Pancreas (tissue), 10 donors: Measurements from ENCODE around the gene FAM241A. TPM values are rescaled to one million over a fixed set of nuclear protein-coding genes. Genes with fewer than 3 reads are reported as not detected.
A peak's percentile ranks its signal among the peaks of the same experiment; 100 is the strongest.

Experiments
- ATAC-seq, 4 donors: fragments of 200-7000 bp; cut with Tn5 transposase; one replicate each; pipeline versions ENCODE4 v1.8.0 to v1.9.1; 2020; ENCODE audit warnings: mild to moderate bottlenecking in 4 of 4, moderate library complexity in 4 of 4
- DNase-seq, 6 donors: peaks; one replicate each; pipeline ENCODE4 v3.0.0-alpha.2; 2020
- FAIRE-seq: peaks from 2 replicates; lab custom pipeline; 2012; peaks lifted over from hg19 to GRCh38; lab: Jason Lieb, UNC
- H3K27ac ChIP-seq, 4 donors: fragments of 200-600 bp; sonication (generic); 1 replicate in 3 of 4; 2 replicates in 1 of 4; pipeline versions ENCODE4 v1.5.0 to v1.8.0; 2020
- H3K27me3 ChIP-seq, 4 donors: fragments of 200-600 bp; one replicate each; pipeline ENCODE4 v1.8.0; 2021
- H3K36me3 ChIP-seq, 3 donors: fragments of 200-600 bp; sonication (generic) in 1 of 3; one replicate each; pipeline versions ENCODE4 v1.5.0 to v1.8.0; 2020 to 2021
- H3K4me1 ChIP-seq, 3 donors: fragments of 200-600 bp; one replicate each; pipeline ENCODE4 v1.8.0; 2021
- H3K4me3 ChIP-seq, 4 donors: fragments of 200-600 bp; sonication (generic) in 2 of 4; one replicate each; pipeline versions ENCODE4 v1.5.0 to v1.8.0; 2020 to 2021
- H3K9me3 ChIP-seq, 4 donors: fragments of 200-600 bp; one replicate each; pipeline ENCODE4 v1.8.0; 2021
- CTCF ChIP-seq, 4 donors: fragments of 200-600 bp; sonication (generic) in 3 of 4; IDR thresholded peaks; one replicate each; pipeline versions ENCODE4 v1.5.0 to v1.8.0; 2021; ENCODE audit warnings: antibody characterized with exemption in 4 of 4
- WGBS, 2 donors: extraction: QIAGEN DNeasy Blood & Tissue Kit; methylation state at CpG; one replicate each; pipeline ENCODE4 v1.1.7; 2013; 5-methylcytosine and 5-hydroxymethylcytosine counted together
- intact Hi-C, 3 donors: fragments of 100-400 bp; cut with DNase I; formaldehyde crosslinking; loops; one replicate each; pipeline versions ENCODE4 v1.11.1 to v1.14.2; 2022
- polyA plus RNA-seq, 2 donors: library from polyadenylated mRNA; stranded (reverse); fragments of 200-250 nt; gene quantifications; one replicate each; pipeline ENCODE4 v1.2.3, GENCODE V29; 2013
- total RNA-seq, 6 donors: library from RNA; stranded (reverse); fragmentation: NEBNext Ultra II Directional in 4 of 6; extraction: Animal tissue kit (Norgen Biotek cat#: 25700) in 4 of 6; gene quantifications; one replicate each; pipeline versions ENCODE4 v1.2.1 to v1.2.4, GENCODE V29; 2021 to 2023
- donor health status: healthy with polysubstance abuse.
- donor health status: DM: no; HTN: no; CAD: no; lungs with moderate emphysema.
- donor health status: DM: no; HTN: no; CAD: no.
- donor health status: control.
- donor health status: control.
- donor health status: Bipolar disorder and iron deficiency.
- donor health status: DM: yes; HTN: yes; CAD: no.
- donor health status: DM: no; HTN: no; CAD: no.
- donor health status: DM: no; HTN: no; CAD: no.
- donor health status: DM: yes; HTN: yes; CAD: no.

The FAM241A gene
- total and polyA plus RNA-seq, 8 donors, result 0.51 to 1.4 (median 0.93) TPM

GRCh38 chr4:112142182-112142581, 3.1 kb upstream of the FAM241A start:
- intact Hi-C loops, result no loop called here
- no peaks in the 10 kb centered on the region for H3K27me3 ChIP-seq
- no peaks in the 10 kb centered on the region for H3K36me3 ChIP-seq
- no peaks in the 10 kb centered on the region for H3K9me3 ChIP-seq
- DNase-seq (no peak), FAIRE-seq (no peak), ATAC-seq (no peak)
- no peak overlapping the region for H3K4me3 ChIP-seq
- H3K4me1 ChIP-seq, result peaks cover 0 to 9% (median 0%) of the 10 kb centered on the region in 3 donors
- WGBS, 2 donors, result 83 to 87% methylated on average over 2 of the region's 2 CpGs
- H3K27ac ChIP-seq, result no peak overlapping the region
- no peak for TF ChIP-seq CTCF (IDR thresholded peaks at IDR 0.05)

GRCh38 chr4:112143781-112144180, 1.5 kb upstream of the FAM241A start:
- no peak for FAIRE-seq
- Histone ChIP-seq H3K9me3 (no peaks in the 10 kb centered on the region), H3K4me1 (peaks cover 0 to 10% (median 0%) of the 10 kb centered on the region in 3 donors), H3K4me3 (no peak overlapping the region), H3K27ac (no peak overlapping the region), H3K27me3 (no peaks in the 10 kb centered on the region), H3K36me3 (no peaks in the 10 kb centered on the region)
- TF ChIP-seq CTCF (IDR thresholded peaks at IDR 0.05), result no peak
- DNase-seq, result no peak
- no peak for ATAC-seq
- WGBS, 2 donors, result 90 to 94% methylated on average over 3 of the region's 3 CpGs
- intact Hi-C loops, result no loop called here

DNA sequence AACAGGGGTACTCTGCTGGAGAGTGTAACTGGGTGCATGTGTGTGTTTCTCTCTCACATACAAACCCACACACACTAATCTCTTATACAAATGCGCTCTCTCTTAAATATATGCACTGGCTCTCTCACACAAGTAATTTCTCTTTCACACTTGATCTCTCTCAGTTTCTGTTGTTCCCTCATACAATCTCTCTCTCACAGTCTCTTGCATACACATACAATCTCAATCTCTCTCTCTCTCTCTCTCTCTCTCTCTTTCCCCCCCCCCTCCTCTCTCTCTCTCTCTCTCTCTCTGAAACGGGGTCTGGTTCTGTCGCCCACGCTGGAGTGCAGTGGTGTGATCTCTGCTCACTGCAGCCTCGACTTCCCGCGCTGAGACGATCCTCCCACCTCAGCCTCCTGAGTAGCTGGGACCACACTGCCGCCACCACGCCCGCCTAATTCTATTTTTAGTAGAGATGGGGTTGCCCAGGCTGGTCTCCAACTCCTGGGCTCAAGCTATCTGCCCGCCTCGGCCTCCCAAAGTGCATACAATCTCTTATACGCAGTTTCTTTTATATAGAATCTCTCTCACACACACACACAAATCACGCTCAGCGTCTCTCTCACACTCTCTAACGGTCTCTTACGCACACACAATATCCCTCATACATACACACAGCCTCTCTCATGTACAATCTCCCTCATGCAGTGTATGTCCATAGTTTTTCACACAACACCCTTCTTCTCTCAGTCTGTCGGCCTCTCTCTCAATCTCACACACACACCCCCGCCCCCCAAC, 518 bp upstream of the FAM241A start:
- intact Hi-C loops, result no loop called here
- DNase-seq (peak in 2 of 6 donors; percentile 22 to 43), ATAC-seq (peak in 1 of 4 donors; percentile 28), FAIRE-seq (no peak)
- Histone ChIP-seq H3K27ac (peak overlapping the region in 1 of 4 donors; percentile 69), H3K27me3 (no peaks in the 10 kb centered on the region), H3K36me3 (no peaks in the 10 kb centered on the region), H3K4me1 (peaks cover 0 to 10% (median 0%) of the 10 kb centered on the region in 3 donors), H3K4me3 (peak overlapping the region in 3 of 4 donors; percentile 46 to 70 (median 67)), H3K9me3 (no peaks in the 10 kb centered on the region)
- 51 to 59% methylated on average over 20 of the region's 20 CpGs for WGBS, 2 donors
- TF ChIP-seq CTCF (IDR thresholded peaks at IDR 0.05), result no peak

GRCh38 chr4:112145790-112146501, 692 bp downstream of the FAM241A start:
- WGBS, 2 donors, result 0 to 1% methylated on average over 50 to 53 of the region's 53 CpGs
- H3K36me3 ChIP-seq, result no peaks in the 10 kb centered on the region
- ATAC-seq (peak; percentile 17 to 65 (median 52)), FAIRE-seq (peak; percentile 49), DNase-seq (peak; percentile 16 to 71 (median 42))
- TF ChIP-seq CTCF (IDR thresholded peaks at IDR 0.05), result no peak
- no peaks in the 10 kb centered on the region for H3K27me3 ChIP-seq
- no peaks in the 10 kb centered on the region for H3K9me3 ChIP-seq
- peak overlapping the region; percentile 55 to 80 (median 64) for H3K27ac ChIP-seq
- H3K4me1 ChIP-seq, result peaks cover 0 to 10% (median 0%) of the 10 kb centered on the region in 3 donors
- intact Hi-C loops, result no loop called here
- peak overlapping the region; percentile 46 to 82 (median 68) for H3K4me3 ChIP-seq
